WI38 (cell line): ENCODE data around the gene FSIP1.

Source experiments
- H3K4me3 ChIP-seq: 2 replicates; pipeline ENCODE4 v1.5.1; 2011; ENCODE audit warnings: low read depth, mild to moderate bottlenecking, control low read depth, low read length
- TF ChIP-seq, protein P1 (sequence below): IDR thresholded peaks from 2 replicates; pipeline ENCODE4 v1.5.1; 2012; ENCODE audit warnings: low read depth, mild to moderate bottlenecking, control low read depth, low read length

FSIP1 gene

DNA sequence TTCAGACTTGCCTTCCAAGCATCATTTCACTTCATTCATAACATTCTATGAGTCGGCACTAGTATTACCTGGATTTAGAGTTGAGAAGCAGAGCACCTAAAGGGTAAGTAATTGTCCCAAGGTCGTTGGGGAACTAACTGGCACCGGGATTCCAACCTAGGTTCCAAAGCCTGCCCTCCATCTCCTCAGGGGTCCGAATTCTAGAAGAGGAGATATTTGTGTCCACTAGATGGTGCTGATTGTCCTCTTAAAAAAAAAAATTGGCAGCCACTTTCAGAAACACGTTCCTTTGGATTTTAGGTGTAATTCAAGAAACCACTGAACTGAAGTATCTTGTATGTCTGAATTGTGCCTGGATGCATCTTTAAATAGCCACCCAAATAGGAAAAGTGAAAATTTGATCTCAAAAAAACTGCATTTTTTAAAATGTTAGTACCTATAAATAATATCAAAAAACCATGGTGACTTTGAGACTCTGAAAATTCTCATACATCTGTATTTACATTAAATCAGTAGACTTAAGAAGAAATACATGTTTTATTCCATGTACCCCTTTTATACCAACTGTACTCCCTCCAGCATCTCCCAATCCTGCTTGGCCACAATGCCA lies 3.9 kb upstream of the FSIP1 start:
- H3K4me3 ChIP-seq = no peak overlapping the region
- TF ChIP-seq, protein P1, sequence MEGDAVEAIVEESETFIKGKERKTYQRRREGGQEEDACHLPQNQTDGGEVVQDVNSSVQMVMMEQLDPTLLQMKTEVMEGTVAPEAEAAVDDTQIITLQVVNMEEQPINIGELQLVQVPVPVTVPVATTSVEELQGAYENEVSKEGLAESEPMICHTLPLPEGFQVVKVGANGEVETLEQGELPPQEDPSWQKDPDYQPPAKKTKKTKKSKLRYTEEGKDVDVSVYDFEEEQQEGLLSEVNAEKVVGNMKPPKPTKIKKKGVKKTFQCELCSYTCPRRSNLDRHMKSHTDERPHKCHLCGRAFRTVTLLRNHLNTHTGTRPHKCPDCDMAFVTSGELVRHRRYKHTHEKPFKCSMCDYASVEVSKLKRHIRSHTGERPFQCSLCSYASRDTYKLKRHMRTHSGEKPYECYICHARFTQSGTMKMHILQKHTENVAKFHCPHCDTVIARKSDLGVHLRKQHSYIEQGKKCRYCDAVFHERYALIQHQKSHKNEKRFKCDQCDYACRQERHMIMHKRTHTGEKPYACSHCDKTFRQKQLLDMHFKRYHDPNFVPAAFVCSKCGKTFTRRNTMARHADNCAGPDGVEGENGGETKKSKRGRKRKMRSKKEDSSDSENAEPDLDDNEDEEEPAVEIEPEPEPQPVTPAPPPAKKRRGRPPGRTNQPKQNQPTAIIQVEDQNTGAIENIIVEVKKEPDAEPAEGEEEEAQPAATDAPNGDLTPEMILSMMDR = peak; percentile 33; the same call in 1 of the 2 replicates

DNA sequence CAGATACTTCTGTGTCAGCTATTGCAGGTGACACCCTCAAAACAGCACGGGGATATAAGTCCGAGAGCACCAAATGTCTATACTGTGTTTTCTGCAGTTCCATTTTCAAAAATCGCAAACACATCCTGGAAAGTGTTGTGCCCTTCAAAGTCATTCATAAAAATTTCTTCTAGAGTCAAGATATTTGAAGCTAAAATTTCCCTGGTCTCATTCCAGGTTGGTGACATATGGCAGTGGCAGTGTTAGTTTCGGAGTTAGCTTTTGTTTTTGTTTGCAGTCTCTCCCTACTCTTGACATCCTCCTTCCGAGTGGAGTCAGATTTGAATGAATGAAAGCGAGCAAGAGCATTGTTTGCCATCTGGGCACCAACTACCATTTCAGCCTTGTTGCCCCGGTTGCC lies 3.2 kb upstream of the FSIP1 start:
- TF ChIP-seq, protein P1 = no peak
- H3K4me3 ChIP-seq = no peak overlapping the region

GRCh38 chr15:39785139-39785538 lies 2.5 kb upstream of the FSIP1 start:
- TF ChIP-seq, protein P1 = no peak

DNA sequence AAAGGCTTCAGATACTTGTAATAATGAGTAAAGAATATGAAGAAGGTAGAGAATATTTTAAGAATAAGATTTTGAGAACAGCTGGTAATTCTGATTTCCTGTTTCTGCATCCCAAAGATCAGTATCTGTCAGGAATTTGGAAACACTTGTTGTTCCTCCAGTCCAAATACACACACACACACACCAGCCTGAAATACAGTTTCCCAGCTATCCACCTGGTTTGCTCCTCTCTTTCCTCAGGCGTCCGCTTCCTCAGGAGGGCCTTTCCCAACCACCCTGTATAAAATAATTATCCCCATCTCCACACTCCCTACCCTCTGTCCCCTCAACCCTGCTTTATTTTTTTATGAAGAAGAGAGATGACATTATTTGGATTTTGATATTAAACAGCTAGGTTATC lies 2.0 kb upstream of the FSIP1 start:
- H3K4me3 ChIP-seq = no peak overlapping the region
- TF ChIP-seq, protein P1 = no peak

More at GRCh38 chr15:39785139-39785538, 2.5 kb upstream of the FSIP1 start:
- no peak overlapping the region for H3K4me3 ChIP-seq

DNA sequence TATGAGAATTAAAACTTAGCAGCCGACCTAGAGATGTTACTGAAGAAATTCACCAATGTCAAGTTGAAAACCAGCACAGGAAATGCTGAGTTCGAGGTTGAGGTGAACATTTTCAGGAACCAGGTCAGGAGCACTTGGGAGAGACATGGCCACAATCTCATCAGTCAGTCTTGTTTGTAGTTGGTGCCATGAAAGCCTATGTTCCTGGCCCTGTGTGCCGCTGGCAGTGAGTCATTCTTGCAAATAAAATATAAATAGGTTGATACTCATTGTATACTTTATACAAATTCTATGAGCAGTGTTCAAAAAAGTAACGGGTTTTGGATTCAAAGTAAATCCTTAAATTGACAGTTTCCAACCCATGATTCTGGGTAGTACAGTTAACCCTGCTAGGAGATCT lies 1.5 kb upstream of the FSIP1 start:
- H3K4me3 ChIP-seq = peak overlapping the region; percentile 91
- TF ChIP-seq, protein P1 = no peak

DNA sequence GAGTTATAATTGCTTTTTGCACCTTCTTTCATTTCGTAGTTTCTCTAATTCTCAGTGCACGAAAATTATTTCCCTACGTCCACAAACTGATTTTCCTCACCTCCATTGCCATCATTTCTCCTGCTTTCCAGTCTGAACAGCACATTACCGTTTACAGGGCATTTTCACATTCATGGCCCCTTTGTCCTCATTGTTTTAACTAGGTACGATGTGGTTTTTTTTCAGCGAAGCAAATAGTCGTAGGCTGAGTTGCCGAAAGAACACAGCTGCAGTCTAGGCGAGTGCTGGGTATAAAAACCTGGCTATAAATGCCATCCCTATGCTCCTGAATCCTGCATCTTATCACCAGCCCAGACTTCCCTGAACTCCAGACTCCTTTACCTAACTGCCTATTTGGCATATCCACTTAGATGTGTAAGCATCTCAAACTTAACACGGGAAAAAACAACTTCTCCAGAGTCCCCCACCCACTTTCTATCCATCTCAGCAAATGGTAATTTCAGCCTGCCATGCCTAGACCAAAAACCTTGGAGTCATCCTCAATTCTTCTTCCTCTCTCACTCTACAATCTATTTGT lies 691 bp upstream of the FSIP1 start:
- H3K4me3 ChIP-seq = peak overlapping the region; percentile 91
- TF ChIP-seq, protein P1 = no peak

DNA sequence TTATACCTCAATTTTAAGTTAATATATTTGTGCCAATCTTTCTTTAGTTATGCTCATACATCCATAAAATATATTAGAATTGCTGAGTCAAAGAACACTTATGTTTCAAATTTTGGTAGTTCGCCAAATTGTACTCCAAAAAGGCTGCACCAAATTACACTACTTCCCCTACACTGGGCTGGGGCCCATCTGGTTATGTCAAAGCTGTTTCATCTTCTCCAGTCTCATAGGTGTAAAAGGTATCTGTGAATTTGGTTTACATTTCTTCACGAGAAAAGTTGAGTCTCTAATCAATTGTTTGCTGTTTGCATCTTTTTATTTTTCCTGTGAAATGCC lies 706 bp downstream of the FSIP1 start:
- TF ChIP-seq, protein P1 = no peak

More for the DNA sequence above, 706 bp downstream of the FSIP1 start:
- H3K4me3 ChIP-seq = peak overlapping the region; percentile 91
